Measurements from ENCODE around the gene C1orf232.

Gene C1orf232

DNA sequence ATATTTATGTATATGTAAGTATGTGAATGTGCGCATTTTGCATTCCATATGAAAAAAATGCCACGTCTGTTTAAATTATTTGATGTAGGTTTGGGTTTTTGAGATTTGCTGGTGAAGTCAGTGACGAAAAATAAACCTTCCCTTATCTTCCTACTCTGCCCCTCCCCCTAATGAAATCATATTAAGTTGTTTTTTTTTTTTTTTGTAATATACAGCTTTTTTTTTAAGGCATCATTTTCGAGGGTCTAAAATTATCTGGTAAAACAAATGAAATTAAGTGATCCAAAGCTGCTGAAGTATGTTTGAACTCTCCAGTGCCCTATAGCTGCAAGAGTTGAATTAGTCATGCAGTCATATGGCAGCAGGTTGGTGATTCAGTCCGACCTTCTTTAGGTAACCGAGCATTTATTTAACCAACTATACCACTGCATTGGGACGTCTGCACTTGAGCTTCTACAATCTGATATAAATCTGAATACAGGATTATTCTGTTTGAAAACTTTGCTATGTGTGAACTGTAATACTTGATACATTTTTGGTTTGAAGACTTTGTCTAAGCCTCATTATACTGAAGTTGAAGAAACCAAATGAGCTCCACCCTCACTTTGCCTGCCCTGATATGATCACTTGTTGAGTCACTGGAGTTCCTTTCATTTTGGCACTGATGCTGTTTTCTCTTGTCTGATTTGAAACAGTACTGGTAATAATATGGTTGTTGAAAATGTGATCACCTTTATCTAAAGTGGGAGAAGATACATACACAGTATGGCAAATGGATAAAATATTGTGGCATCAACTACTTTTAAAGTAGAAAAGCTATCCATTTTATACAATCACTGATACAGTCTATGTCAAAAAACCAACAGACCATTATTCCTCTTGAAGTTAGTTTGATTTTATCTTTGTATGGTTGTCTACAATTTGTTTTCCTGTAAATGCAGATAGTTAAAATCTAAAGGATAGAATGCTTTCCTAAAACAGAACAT lies 45.5 kb downstream of the C1orf232 start:
- no peak for DNase-seq

DNA sequence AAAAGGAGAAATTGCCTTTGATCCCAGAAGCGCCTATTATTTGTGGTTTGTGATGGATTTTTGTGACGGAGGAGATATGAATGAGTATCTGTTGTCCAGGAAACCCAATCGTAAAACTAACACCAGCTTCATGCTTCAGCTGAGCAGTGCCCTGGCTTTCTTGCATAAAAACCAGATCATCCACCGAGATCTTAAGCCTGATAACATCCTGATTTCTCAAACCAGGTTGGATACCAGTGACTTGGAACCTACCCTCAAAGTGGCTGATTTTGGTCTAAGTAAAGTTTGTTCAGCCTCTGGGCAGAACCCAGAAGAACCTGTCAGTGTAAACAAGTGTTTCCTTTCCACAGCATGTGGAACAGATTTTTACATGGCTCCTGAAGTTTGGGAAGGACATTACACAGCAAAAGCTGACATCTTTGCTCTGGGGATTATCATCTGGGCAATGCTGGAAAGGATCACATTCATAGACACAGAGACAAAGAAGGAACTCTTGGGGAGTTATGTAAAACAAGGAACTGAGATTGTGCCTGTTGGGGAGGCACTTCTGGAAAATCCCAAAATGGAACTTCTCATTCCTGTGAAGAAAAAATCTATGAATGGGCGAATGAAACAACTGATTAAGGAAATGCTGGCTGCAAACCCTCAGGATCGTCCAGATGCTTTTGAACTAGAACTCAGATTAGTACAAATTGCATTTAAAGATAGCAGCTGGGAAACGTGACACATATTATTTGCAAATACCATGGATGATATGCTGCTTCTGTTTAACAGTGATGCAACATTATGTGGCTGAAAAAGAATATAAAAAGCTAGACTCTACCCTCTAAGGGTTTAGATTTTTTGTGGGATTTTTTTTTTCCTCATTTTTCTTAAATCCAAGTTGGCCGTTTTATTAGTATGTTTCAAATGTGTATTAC lies 46.6 kb downstream of the C1orf232 start:
- DNase-seq: no peak

DNA sequence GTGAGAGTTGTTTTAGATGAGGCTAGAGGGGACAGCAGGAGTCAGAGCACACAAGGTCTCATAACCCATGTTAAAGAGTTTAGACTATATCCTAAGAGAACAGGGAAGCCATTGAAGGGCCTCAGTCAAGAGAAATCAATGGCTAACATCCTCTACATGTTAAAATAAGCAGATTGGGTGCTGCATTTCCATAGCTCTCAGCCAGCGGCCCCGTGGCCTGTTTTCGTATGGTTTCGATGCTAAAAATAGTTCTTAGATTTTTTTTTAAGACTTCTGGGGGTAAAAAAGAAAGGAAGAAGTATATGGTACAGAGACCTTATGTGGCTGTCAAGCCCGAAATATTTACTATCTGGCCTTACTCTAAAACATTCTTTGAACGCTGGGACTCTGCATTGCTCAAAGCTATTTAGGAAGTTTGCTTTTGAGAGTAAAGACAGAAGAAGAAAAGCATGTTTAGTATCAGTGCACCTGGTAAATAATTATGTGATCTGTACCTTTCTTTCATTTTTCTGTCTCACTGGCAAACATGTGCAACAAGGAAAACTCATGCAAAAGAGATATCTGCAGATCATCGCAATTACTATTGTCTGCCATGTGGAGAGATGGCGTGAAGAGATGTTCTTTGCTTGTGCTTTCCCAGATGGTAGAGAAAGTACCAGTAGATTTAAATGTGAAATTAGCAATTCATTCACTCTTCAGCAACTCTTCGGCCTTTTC lies 48.7 kb downstream of the C1orf232 start:
- DNase-seq: no peak

DNA sequence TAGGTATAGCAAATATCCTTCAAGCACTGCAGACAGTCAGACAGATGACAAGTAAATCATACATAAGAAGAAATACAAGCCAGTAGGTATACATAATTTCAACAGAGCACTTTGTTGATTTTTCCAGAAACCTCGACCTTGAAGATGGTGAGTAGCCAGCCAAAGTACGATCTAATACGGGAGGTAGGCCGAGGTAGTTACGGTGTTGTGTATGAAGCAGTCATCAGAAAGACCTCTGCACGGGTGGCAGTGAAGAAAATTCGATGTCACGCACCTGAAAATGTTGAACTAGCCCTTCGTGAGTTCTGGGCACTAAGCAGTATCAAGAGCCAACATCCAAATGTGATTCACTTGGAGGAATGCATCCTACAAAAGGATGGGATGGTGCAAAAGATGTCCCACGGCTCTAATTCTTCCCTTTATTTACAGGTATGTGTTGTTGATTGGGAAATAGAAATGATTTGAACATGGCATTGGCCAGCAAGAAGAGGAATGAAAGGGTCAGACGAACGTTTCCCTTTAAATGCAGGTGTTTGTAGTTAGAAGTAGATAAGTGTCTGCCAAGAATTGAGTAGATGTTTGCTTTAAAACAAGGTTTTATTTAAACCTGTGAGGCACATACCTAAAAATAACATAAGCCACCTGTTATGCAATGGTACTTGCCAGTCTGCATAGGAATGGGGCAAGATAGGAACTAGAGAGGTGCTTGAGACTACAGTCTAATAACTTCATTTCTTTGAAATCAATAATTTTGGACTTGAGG lies 54.4 kb downstream of the C1orf232 start:
- DNase-seq: no peak

Measured in NCI-H2029 (cell line).